Gastrocnemius medialis (tissue), 4 donors: ENCODE measurements around the gene SLC26A4.

Experiments used
- CTCF ChIP-seq, 5 experiments: fragments of 450-650 bp in 3 of 5; fragments of 200-600 bp in 2 of 5; sonication (generic) in 2 of 5; IDR thresholded peaks in 4 of 5; conservative IDR thresholded peaks in 1 of 5; 1 replicate in 4 of 5; 2 replicates in 1 of 5; pipeline ENCODE4 v1.5.1; 2016 to 2019; ENCODE audit warnings: antibody characterized with exemption in 5 of 5, mild to moderate bottlenecking in 3 of 5, moderate library complexity in 3 of 5
- POLR2A ChIP-seq, 2 donors: fragments of 450-650 bp; IDR thresholded peaks; one replicate each; pipeline ENCODE4 v1.6.1; 2017; ENCODE audit warnings: antibody characterized with exemption in 2 of 2, mild to moderate bottlenecking in 2 of 2, moderate library complexity in 2 of 2

GRCh38 chr7:107613439-107613838 is 47.2 kb upstream of the SLC26A4 start:
- TF ChIP-seq CTCF (IDR thresholded peaks at IDR 0.05 in 4 of 5, conservative IDR thresholded peaks at IDR 0.05 in 1 of 5) = no peak
- TF ChIP-seq POLR2A (IDR thresholded peaks at IDR 0.05) = no peak
